Limb (tissue), 2 donors: ENCODE results near the gene OSBPL7.

Experiments used
- DNase-seq, 2 donors: peaks; one replicate each; pipeline ENCODE4 v3.0.0-alpha.2; 2016; ENCODE audit errors: extremely low spot score in 2 of 2

Gene OSBPL7

GRCh38 chr17:47806026-47806912 is 15.3 kb downstream of the OSBPL7 start:
- DNase-seq = no peak

- no peak for DNase-seq
Measured at GRCh38 chr17:47804461-47804860, 17.1 kb downstream of the OSBPL7 start.

GRCh38 chr17:47803751-47804150 is 17.8 kb downstream of the OSBPL7 start:
- DNase-seq = no peak

GRCh38 chr17:47803201-47803600 is 18.4 kb downstream of the OSBPL7 start:
- no peak for DNase-seq

- DNase-seq = peak; percentile 6 to 57
Measured at GRCh38 chr17:47802341-47803022, 19.1 kb downstream of the OSBPL7 start.

- DNase-seq = no peak
Measured at GRCh38 chr17:47801906-47802305, 19.7 kb downstream of the OSBPL7 start.

GRCh38 chr17:47801176-47801765 is 20.3 kb downstream of the OSBPL7 start:
- no peak for DNase-seq

GRCh38 chr17:47800686-47801085 is 20.9 kb downstream of the OSBPL7 start:
- no peak for DNase-seq

- DNase-seq = no peak
Measured at GRCh38 chr17:47797797-47798196, 23.8 kb downstream of the OSBPL7 start.

- DNase-seq = no peak
Measured at GRCh38 chr17:47792979-47793378, 28.6 kb downstream of the OSBPL7 start.

GRCh38 chr17:47792457-47792856 is 29.1 kb downstream of the OSBPL7 start:
- no peak for DNase-seq

- no peak for DNase-seq
Measured at GRCh38 chr17:47791025-47791424, 30.6 kb downstream of the OSBPL7 start.

- peak; percentile 1 to 64 for DNase-seq
Measured at GRCh38 chr17:47789611-47790561, 31.7 kb downstream of the OSBPL7 start.

- DNase-seq = peak; percentile 7 to 71
Measured at GRCh38 chr17:47785538-47786123, 36.0 kb downstream of the OSBPL7 start.

- no peak for DNase-seq
Measured at GRCh38 chr17:47781397-47781796, 40.2 kb downstream of the OSBPL7 start.

GRCh38 chr17:47778184-47778635 is 43.4 kb downstream of the OSBPL7 start:
- no peak for DNase-seq

- DNase-seq = peak in 1 of 2 donors; percentile 5
Measured at GRCh38 chr17:47776330-47777197, 45.0 kb downstream of the OSBPL7 start.

- no peak for DNase-seq
Measured at GRCh38 chr17:47774987-47775580, 46.5 kb downstream of the OSBPL7 start.

GRCh38 chr17:47774331-47774730 is 47.3 kb downstream of the OSBPL7 start:
- no peak for DNase-seq
